ENCODE data around the gene CYGB.

Gene CYGB

DNA sequence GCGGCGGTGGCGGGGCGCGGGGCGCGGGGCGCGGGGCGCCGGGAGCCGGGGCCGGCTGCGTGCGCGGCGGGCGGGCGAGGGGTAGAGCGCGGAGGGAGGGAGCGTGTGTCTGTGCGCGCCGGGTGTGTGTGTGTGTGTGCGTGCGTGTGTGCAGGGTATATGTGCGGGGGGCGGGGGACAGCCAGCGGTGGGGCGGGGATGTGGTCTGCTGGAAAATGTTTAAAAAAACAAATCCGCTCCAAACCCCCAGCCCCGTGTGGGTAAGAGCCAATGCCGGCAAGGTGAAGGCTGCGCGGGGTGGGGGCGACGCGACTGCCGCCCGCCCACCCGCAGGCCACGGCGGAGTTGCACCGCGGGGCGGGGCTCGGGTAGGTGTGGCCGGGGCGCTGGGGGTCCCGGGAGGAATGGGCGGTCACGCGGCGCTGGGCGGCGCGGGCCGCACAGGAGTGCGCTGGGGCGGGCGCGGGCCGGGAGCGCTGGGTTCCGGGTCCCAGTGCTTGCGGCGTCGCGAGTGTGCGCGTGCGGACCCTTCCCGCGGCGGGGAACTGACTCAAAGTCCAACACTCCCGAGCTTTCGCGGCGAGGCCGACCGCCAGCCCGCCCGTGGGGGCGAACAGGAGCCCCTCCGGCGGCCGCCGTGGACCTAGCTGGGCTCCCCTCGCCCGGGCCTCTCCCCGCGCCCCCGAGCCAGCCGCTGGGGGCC lies at the start of gene CYGB:
CYGB (minus strand) TSS at position 132 of the 703 bp plus-strand sequence. CDS start 167 bp downstream, outside the sequence.
- no peak for DNase-seq (ENCODE audit: low spot score)

GRCh38 chr17:76586741-76587487 lies 49.4 kb upstream of the CYGB start:
- DNase-seq (ENCODE audit: low spot score): no peak

GRCh38 chr17:76585649-76586593 lies 48.4 kb upstream of the CYGB start, which contains the start of gene ST6GALNAC2:
ST6GALNAC2 (minus strand) TSS chr17:76585860; CDS start chr17:76585808, 52 bp downstream.
- peak; percentile 70 for DNase-seq (ENCODE audit: low spot score)

- no peak for DNase-seq (ENCODE audit: low spot score)
These were observed 47.6 kb upstream of the CYGB start for GRCh38 chr17:76585033-76585648.

DNA sequence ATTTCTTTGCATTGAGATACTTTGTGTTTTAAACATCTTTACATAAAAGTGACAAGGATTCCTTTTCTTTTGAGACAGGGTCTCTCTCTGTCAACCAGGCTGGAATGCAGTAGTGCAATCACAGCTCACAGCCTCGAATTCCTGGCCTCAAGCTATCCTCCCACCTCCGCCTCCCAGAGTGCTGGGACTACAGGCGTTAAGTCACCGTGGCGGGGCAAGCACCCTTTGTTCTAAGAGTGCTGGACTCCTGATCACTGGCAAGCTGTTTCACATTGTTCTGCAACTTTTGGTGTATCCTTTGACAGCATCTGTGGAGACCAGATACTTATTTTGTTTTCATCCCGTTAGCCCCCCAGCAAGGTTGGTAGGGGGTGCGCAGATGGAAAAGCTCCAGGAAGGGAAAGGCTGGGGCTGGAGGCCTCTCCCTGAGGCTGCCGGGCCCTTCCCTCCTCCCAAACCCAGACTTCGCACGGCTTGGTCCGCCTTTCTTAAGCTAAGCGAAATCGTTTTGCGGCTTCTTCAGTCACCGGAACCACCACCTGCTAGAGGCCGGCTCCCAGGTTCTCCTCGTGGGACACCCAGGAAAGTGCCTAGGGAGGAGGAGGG lies 47.0 kb upstream of the CYGB start:
- DNase-seq (ENCODE audit: low spot score): peak; percentile 35

GRCh38 chr17:76582660-76583059 lies 45.2 kb upstream of the CYGB start:
- no peak for DNase-seq (ENCODE audit: low spot score)

DNA sequence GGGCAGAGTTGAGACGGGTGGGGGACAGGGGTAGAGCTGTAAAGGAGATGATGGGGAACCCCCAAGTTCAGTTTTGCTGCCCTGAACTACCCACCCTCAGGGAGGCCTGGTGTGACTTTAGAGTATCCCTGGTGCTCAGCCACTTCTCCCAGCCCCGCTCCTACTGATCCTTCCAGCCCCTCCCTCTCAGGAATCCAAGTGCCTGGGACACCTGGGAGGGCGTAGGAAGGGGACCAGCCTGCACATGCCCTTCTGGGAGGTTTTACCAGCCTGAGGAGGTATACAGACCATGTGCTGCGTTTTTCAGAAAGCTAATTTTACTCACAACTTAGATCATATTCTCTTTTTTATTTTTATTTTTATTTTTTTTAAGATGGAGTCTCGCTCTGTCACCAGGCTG lies 44.0 kb upstream of the CYGB start:
- DNase-seq (ENCODE audit: low spot score): no peak

- DNase-seq (ENCODE audit: low spot score): no peak
These were observed 41.8 kb upstream of the CYGB start for GRCh38 chr17:76579281-76579680.

GRCh38 chr17:76578376-76578775 lies 40.9 kb upstream of the CYGB start:
- no peak for DNase-seq (ENCODE audit: low spot score)

DNA sequence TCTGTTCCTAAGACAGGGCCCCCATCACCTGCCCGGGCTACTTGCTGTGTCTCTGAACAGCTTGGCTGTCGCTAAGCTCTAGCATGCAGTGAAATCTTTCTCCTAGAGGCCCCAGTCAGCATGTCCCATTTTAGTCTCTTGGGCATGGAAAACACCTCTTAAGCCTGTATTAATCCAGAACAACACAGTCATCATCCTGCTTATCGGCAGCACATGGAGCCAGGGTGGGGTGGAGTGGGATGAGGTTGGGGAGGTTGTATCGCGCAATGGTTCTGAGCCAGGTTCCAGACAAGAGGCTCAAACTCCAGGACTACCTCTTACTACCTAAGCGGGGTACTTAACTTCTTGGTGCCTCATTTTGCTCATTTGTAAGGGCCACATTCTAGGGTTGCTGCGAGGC lies 40.4 kb upstream of the CYGB start:
- DNase-seq (ENCODE audit: low spot score): no peak

DNA sequence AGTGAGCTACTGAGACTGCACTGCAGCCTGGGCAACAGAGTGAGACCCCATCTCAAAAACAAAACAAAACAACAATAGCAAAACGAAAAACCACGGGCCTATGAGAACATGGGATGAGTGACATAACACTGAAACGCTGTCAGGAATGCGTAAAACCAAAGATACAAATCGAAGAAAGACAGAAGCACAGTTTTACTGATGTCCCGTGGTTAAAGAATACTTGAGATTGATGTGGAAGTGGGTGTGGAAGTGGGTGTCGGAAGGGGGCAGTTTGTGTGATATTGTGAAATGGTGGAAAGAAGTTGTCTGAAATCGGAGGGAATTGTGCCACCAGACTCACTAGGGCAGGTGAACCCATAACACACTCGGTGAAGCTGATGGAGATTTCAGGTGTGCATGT lies 38.7 kb upstream of the CYGB start:
- DNase-seq (ENCODE audit: low spot score): no peak

DNA sequence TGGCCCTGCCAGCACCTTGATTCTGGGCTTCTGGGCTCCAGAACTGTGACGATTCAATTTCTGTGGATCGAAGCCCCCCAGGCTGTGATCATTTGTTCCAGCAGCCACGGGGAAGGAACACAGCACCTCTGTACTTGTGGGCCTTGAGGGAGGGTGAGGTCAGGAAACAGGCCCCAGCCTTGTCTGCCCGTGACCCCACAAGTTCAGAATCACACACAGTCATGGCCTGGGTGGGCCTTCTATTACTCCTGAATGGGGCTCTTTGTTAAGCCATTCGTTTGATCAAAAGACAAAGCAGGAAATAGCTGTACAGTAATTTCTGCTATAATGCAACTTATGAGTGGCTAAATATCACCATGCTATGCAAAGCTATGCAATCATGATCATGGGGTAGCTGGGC lies 38.1 kb upstream of the CYGB start:
- no peak for DNase-seq (ENCODE audit: low spot score)

DNA sequence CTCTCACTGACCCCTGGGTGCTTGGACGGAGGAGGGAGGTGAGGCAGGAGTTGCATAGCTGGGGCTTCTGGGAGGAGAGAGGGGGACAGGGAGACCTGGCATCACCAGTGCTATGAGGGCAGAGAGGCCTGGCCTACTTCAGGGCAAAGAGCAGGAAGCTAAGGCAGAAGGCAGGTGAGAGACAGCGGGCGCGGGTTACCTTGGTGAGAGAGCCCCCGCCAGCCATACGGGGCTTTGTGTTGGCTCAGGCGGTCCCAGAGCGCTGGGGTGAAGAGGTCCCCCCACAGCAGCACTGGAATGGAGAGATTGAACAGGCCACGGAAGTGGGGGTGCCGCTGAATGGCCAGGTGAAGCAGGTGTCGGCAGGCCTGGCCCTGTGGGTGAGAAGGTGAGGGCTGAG lies 36.7 kb upstream of the CYGB start:
- no peak for DNase-seq (ENCODE audit: low spot score)

- no peak for DNase-seq (ENCODE audit: low spot score)
These were observed 35.6 kb upstream of the CYGB start for GRCh38 chr17:76573096-76573495.

DNA sequence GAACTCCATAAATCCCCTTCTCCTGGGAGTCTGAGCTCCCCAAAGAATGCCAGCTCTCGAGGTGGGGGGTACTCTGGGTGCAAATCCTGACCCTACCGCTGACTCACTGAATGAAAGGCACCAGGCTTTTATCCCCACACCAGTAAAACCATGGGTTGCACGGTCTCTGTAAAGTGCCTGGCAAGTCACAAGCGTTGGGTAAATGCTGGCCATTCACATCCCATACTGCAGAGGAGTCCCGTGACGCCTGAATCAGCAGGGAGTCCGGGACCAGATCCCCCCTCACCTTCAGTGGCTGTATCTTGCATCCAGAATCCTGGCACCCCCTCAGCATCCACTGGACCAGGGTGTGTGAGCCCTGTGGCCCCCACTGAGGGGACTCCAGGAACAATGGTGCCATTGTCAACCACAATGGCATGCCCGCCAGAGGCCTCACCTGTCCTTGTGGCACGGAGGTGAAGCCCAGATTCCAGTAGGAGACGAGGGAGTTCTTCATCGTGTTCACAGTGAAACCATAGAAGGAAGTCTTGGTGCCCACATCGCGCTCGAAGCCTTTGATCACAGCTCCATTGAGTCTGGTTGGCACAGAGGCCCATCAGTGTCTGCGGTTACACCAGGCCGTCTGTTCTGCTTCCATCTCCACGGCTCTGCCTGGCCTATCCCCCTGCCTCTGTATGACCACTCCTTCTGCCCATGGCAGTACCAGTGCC lies 34.8 kb upstream of the CYGB start:
- DNase-seq (ENCODE audit: low spot score): no peak

DNA sequence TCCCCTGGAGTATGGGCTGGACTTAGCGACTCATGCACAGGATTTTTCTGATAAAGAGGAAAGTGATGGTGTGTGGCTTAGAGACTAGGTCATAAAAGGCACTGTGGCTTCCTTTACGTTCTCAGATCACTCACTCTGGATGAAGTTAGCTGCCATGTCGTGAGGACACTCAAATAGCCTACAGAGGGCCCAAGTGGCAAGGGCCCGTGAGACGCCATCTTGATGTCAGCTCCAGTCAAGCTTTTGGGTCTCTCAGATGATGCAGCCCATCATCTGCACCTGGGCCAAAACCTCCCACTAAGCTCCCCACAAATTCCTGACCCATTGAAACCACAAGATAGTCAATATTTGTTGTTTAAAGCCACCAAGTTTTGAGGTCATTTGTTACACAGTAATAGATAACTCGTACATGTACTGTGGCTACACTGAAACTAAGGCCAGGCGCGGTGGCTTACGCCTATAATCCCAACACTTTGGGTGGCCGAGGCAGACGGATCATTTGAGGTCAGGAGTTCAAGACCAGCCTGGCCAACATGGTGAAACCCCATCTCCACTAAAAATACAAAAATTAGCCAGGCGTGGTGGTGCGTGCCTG lies 33.5 kb upstream of the CYGB start:
- no peak for DNase-seq (ENCODE audit: low spot score)

- no peak for DNase-seq (ENCODE audit: low spot score)
These were observed 32.9 kb upstream of the CYGB start for GRCh38 chr17:76570457-76570856.

DNA sequence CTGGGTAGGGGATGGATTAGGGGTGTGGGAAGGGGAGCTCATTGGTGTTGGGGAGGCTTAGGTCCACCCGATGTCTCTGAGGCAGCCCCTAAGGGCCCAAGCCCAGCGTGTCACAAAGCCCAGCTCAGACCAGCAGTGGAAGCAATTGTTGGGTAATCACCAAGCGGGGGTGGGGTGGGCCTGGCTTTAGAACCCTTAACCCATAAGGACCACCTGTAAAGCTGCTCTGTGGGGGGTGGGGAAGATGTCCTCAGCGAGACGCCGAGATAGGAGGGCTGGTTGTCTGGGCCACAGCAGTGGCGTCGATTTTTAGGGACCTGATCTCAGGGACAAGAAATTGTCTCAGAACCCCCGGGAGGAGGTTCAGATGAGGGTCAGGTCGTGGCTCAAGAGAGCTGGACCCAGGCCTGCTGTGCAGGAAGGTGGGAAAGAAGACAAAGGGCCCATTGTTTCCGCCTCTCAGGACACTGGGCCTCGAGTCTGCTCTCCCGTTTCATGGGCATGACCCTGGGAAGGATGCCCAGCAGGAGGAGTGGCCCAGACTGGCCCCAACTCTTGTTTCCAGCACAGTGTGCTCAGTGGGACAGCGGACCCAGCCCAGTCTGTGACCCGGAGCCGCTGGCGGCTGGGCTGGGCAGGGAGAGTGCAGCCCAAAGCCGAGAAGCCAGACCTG lies 32.2 kb upstream of the CYGB start:
- peak; percentile 54 for DNase-seq (ENCODE audit: low spot score)

DNA sequence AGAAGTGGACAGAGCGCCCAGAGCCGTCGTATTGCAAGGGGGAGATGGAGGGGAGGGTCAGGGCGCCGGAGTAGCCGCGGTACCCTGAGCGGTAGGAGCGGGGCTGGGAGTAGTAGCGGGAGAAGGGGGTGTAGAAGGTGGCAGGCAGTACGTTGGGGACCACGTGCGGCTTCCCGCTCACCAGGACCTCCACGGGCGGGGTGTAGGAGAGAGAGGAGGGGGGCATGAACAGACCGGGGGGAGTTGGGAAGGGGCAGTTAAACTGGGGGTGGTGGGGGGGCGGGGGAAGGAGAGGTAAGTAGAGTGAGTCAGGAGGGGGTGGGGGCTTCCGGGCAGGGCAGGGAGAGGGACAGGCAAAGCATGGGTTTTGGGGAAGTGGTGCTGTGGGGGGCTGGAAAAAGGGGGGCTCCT lies 31.3 kb upstream of the CYGB start:
- DNase-seq (ENCODE audit: low spot score): no peak

Measured in kidney tubule cell (primary cell).